GM04503 (cell line): ENCODE measurements around the gene RARB.

Experiments
- DNase-seq: peaks from one replicate; pipeline ENCODE4 v3.0.0-alpha.2; 2012; ENCODE audit warnings: low read depth

Gene RARB

GRCh38 chr3:25554376-25554775, 126.3 kb downstream of the RARB start:
- no peak for DNase-seq

- no peak for DNase-seq
These were observed 127.8 kb downstream of the RARB start for GRCh38 chr3:25555695-25556437.

- DNase-seq: peak; percentile 59
These were observed 128.4 kb downstream of the RARB start for GRCh38 chr3:25556447-25556846.

GRCh38 chr3:25557694-25558093, 129.6 kb downstream of the RARB start:
- DNase-seq: no peak

GRCh38 chr3:25558121-25558520, 130.1 kb downstream of the RARB start:
- no peak for DNase-seq

- DNase-seq: no peak
These were observed 130.7 kb downstream of the RARB start for GRCh38 chr3:25558796-25559195.

- DNase-seq: no peak
These were observed 135.5 kb downstream of the RARB start for GRCh38 chr3:25563601-25564000.

GRCh38 chr3:25564075-25564474, 136.0 kb downstream of the RARB start:
- no peak for DNase-seq

- DNase-seq: no peak
These were observed 137.7 kb downstream of the RARB start for GRCh38 chr3:25565807-25566206.

GRCh38 chr3:25566358-25566920, 138.4 kb downstream of the RARB start:
- no peak for DNase-seq

- DNase-seq: no peak
These were observed 139.3 kb downstream of the RARB start for GRCh38 chr3:25567388-25567787.

GRCh38 chr3:25567806-25568524, 139.9 kb downstream of the RARB start:
- no peak for DNase-seq

GRCh38 chr3:25568525-25569078, 140.5 kb downstream of the RARB start:
- no peak for DNase-seq

GRCh38 chr3:25571285-25571684, 143.2 kb downstream of the RARB start:
- DNase-seq: no peak

- no peak for DNase-seq
These were observed 144.3 kb downstream of the RARB start for GRCh38 chr3:25572336-25572735.

GRCh38 chr3:25572919-25573385, 144.9 kb downstream of the RARB start:
- DNase-seq: peak; percentile 49

GRCh38 chr3:25573386-25574171, 145.5 kb downstream of the RARB start:
- DNase-seq: peak; percentile 80

GRCh38 chr3:25574172-25574765, 146.2 kb downstream of the RARB start:
- no peak for DNase-seq

- no peak for DNase-seq
These were observed 146.9 kb downstream of the RARB start for GRCh38 chr3:25575001-25575400.

GRCh38 chr3:25576146-25576545, 148.1 kb downstream of the RARB start:
- DNase-seq: no peak

GRCh38 chr3:25576831-25577454, 148.9 kb downstream of the RARB start:
- no peak for DNase-seq
